Measurements from ENCODE around the gene GALNT10.

GALNT10 gene

DNA sequence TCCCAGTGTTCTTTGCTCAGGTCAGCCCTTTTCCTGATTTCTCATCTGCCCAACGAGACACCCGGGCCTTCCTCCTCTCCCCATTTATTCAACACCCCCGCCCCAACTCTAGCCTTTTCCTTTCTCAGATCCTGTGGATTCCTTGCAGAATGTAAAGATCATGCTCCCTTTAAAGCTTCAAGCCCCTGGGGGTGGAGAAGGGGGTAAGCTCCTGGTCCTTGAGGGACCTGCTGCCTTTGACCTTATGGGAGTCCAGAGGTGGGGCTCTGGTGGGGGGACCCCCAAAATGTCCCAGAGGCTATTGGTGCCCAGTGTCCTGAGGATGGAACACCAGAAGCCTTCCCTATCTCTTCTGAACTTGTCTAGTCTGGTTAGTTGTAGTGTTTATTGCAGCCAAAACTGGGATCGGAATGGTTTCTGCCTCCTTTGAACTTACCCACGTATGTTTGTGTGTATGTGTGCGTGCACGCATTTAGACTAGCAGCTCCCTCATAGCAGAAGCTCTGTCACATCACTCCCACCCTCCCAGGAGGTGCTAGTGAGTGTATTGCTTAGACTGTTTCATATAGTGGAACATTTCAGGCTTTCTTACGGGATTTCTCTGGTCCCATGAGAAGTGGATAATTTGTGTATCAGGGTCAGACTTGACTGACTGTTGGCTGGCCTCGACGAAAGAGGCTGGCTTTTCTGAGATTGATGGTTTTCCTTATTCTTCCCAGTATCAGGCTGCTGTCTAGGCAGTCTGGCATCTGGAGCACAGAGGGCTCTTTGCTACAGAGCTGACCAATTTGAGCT is 1.1 kb downstream of the GALNT10 start:
- Histone ChIP-seq H3K27me3 (ENCODE audit: insufficient read depth, low read length) (peaks cover 9% of the 10 kb centered on the region), H3K9ac (ENCODE audit: low read length) (no peak overlapping the region), H3K4me1 (ENCODE audit: control insufficient read depth in 1 of 2, insufficient read depth in 2 of 2, low read length in 2 of 2) (peaks cover 17 to 21% of the 10 kb centered on the region in 2 experiments), H2BK5ac (ENCODE audit: low read depth, low read length, poor library complexity) (no peak overlapping the region), H3K79me1 (ENCODE audit: low read length) (peaks cover 17% of the 10 kb centered on the region), H4K12ac (ENCODE audit: low read depth, low read length) (no peak overlapping the region), H3K23ac (ENCODE audit: low read length) (no peak overlapping the region), H3K4me3 (ENCODE audit: low read depth, low read length) (peak overlapping the region; percentile 93), H3K36me3 (ENCODE audit: control insufficient read depth in 1 of 2, insufficient read depth in 2 of 2, low read length in 2 of 2) (peaks cover 3 to 7% of the 10 kb centered on the region in 2 experiments), H3K14ac (ENCODE audit: low read length) (no peak overlapping the region), H2AFZ (ENCODE audit: insufficient read depth, low read length, poor library complexity) (no peak overlapping the region), H3K4me2 (ENCODE audit: low read length) (peak overlapping the region; percentile 64), H3K79me2 (ENCODE audit: control insufficient read depth, insufficient read depth, low read length, poor library complexity) (peaks cover 8% of the 10 kb centered on the region), H4K8ac (ENCODE audit: low read depth, low read length) (no peak overlapping the region), H3K4ac (ENCODE audit: low read depth, low read length) (peak overlapping the region; percentile 28), H2AK5ac (ENCODE audit: low read length) (no peak overlapping the region), H3K27ac (ENCODE audit: low read depth, low read length) (no peak overlapping the region), H2BK12ac (ENCODE audit: low read length) (no peak overlapping the region), H3K9me3 (ENCODE audit: insufficient read depth, low read depth, low read length) (no peaks in the 10 kb centered on the region), H2BK120ac (ENCODE audit: insufficient read depth, low read length, poor library complexity) (no peak overlapping the region), H3K18ac (ENCODE audit: low read length) (peak overlapping the region; percentile 19), H4K91ac (ENCODE audit: low read depth, low read length) (peak overlapping the region; percentile 45)
- DNase-seq: no peak
- no CpG with 5 or more reads among the region's 10 CpGs for WGBS (ENCODE audit: extremely low coverage, insufficient coverage, insufficient read length)

- H4K12ac ChIP-seq (ENCODE audit: low read depth, low read length): no peak overlapping the region
- no peak overlapping the region for H3K4ac ChIP-seq (ENCODE audit: low read depth, low read length)
- H2BK5ac ChIP-seq (ENCODE audit: low read depth, low read length, poor library complexity): no peak overlapping the region
- no peak overlapping the region for H4K8ac ChIP-seq (ENCODE audit: low read depth, low read length)
- no peak overlapping the region for H3K9ac ChIP-seq (ENCODE audit: low read length)
- no peaks in the 10 kb centered on the region for H3K9me3 ChIP-seq (ENCODE audit: insufficient read depth, low read depth, low read length)
- peaks cover 28 to 34% of the 10 kb centered on the region in 2 experiments for H3K4me1 ChIP-seq (ENCODE audit: control insufficient read depth in 1 of 2, insufficient read depth in 2 of 2, low read length in 2 of 2)
- no peak overlapping the region for H3K4me3 ChIP-seq (ENCODE audit: low read depth, low read length)
- peaks cover 17% of the 10 kb centered on the region for H3K79me1 ChIP-seq (ENCODE audit: low read length)
- no peak for DNase-seq
- no CpG with 5 or more reads among the region's 3 CpGs for WGBS (ENCODE audit: extremely low coverage, insufficient coverage, insufficient read length)
- H2AFZ ChIP-seq (ENCODE audit: insufficient read depth, low read length, poor library complexity): no peak overlapping the region
- H2BK120ac ChIP-seq (ENCODE audit: insufficient read depth, low read length, poor library complexity): no peak overlapping the region
- no peak overlapping the region for H4K91ac ChIP-seq (ENCODE audit: low read depth, low read length)
- peak overlapping the region; percentile 34 for H3K4me2 ChIP-seq (ENCODE audit: low read length)
- peaks cover 12% of the 10 kb centered on the region for H3K79me2 ChIP-seq (ENCODE audit: control insufficient read depth, insufficient read depth, low read length, poor library complexity)
- no peak overlapping the region for H3K14ac ChIP-seq (ENCODE audit: low read length)
- H2AK5ac ChIP-seq (ENCODE audit: low read length): no peak overlapping the region
- no peak overlapping the region for H3K27ac ChIP-seq (ENCODE audit: low read depth, low read length)
- no peak overlapping the region for H2BK12ac ChIP-seq (ENCODE audit: low read length)
- peaks cover 9% of the 10 kb centered on the region for H3K27me3 ChIP-seq (ENCODE audit: insufficient read depth, low read length)
- H3K36me3 ChIP-seq (ENCODE audit: control insufficient read depth in 1 of 2, insufficient read depth in 2 of 2, low read length in 2 of 2): peaks cover 9 to 17% of the 10 kb centered on the region in 2 experiments
- no peak overlapping the region for H3K23ac ChIP-seq (ENCODE audit: low read length)
- no peak overlapping the region for H3K18ac ChIP-seq (ENCODE audit: low read length)
Observed at GRCh38 chr5:154193283-154193682, 2.8 kb downstream of the GALNT10 start.

- H3K4me1 ChIP-seq (ENCODE audit: control insufficient read depth in 1 of 2, insufficient read depth in 2 of 2, low read length in 2 of 2): peaks cover 32 to 37% of the 10 kb centered on the region in 2 experiments
- H2AFZ ChIP-seq (ENCODE audit: insufficient read depth, low read length, poor library complexity): no peak overlapping the region
- H4K91ac ChIP-seq (ENCODE audit: low read depth, low read length): no peak overlapping the region
- H3K14ac ChIP-seq (ENCODE audit: low read length): no peak overlapping the region
- peaks cover 12% of the 10 kb centered on the region for H3K79me2 ChIP-seq (ENCODE audit: control insufficient read depth, insufficient read depth, low read length, poor library complexity)
- H3K27me3 ChIP-seq (ENCODE audit: insufficient read depth, low read length): peaks cover 9% of the 10 kb centered on the region
- H3K18ac ChIP-seq (ENCODE audit: low read length): no peak overlapping the region
- no peak for DNase-seq
- no peak overlapping the region for H2BK120ac ChIP-seq (ENCODE audit: insufficient read depth, low read length, poor library complexity)
- H3K4me2 ChIP-seq (ENCODE audit: low read length): no peak overlapping the region
- no peak overlapping the region for H3K4ac ChIP-seq (ENCODE audit: low read depth, low read length)
- no CpG with 5 or more reads among the region's 1 CpG for WGBS (ENCODE audit: extremely low coverage, insufficient coverage, insufficient read length)
- H3K36me3 ChIP-seq (ENCODE audit: control insufficient read depth in 1 of 2, insufficient read depth in 2 of 2, low read length in 2 of 2): peaks cover 12 to 20% of the 10 kb centered on the region in 2 experiments
- no peaks in the 10 kb centered on the region for H3K9me3 ChIP-seq (ENCODE audit: insufficient read depth, low read depth, low read length)
- no peak overlapping the region for H3K9ac ChIP-seq (ENCODE audit: low read length)
- no peak overlapping the region for H4K8ac ChIP-seq (ENCODE audit: low read depth, low read length)
- H4K12ac ChIP-seq (ENCODE audit: low read depth, low read length): no peak overlapping the region
- H3K4me3 ChIP-seq (ENCODE audit: low read depth, low read length): no peak overlapping the region
- H3K79me1 ChIP-seq (ENCODE audit: low read length): peaks cover 17% of the 10 kb centered on the region
- H3K23ac ChIP-seq (ENCODE audit: low read length): no peak overlapping the region
- H2BK5ac ChIP-seq (ENCODE audit: low read depth, low read length, poor library complexity): no peak overlapping the region
- H2BK12ac ChIP-seq (ENCODE audit: low read length): no peak overlapping the region
- H2AK5ac ChIP-seq (ENCODE audit: low read length): no peak overlapping the region
- no peak overlapping the region for H3K27ac ChIP-seq (ENCODE audit: low read depth, low read length)
Observed at GRCh38 chr5:154193701-154194121, 3.2 kb downstream of the GALNT10 start.

GRCh38 chr5:154194345-154195329 is 4.1 kb downstream of the GALNT10 start:
- no peak overlapping the region for H2AK5ac ChIP-seq (ENCODE audit: low read length)
- no CpG with 5 or more reads among the region's 8 CpGs for WGBS (ENCODE audit: extremely low coverage, insufficient coverage, insufficient read length)
- H2BK120ac ChIP-seq (ENCODE audit: insufficient read depth, low read length, poor library complexity): no peak overlapping the region

More at GRCh38 chr5:154194345-154195329, 4.1 kb downstream of the GALNT10 start:
- no peak overlapping the region for H3K9ac ChIP-seq (ENCODE audit: low read length)
- no peak overlapping the region for H2AFZ ChIP-seq (ENCODE audit: insufficient read depth, low read length, poor library complexity)
- no peaks in the 10 kb centered on the region for H3K9me3 ChIP-seq (ENCODE audit: insufficient read depth, low read depth, low read length)
- H3K14ac ChIP-seq (ENCODE audit: low read length): no peak overlapping the region
- peaks cover 19 to 28% of the 10 kb centered on the region in 2 experiments for H3K36me3 ChIP-seq (ENCODE audit: control insufficient read depth in 1 of 2, insufficient read depth in 2 of 2, low read length in 2 of 2)
- peaks cover 26 to 31% of the 10 kb centered on the region in 2 experiments for H3K4me1 ChIP-seq (ENCODE audit: control insufficient read depth in 1 of 2, insufficient read depth in 2 of 2, low read length in 2 of 2)
- H3K4me3 ChIP-seq (ENCODE audit: low read depth, low read length): no peak overlapping the region
- no peak overlapping the region for H2BK12ac ChIP-seq (ENCODE audit: low read length)
- peak overlapping the region; percentile 53 for H3K27ac ChIP-seq (ENCODE audit: low read depth, low read length)
- no peak overlapping the region for H4K91ac ChIP-seq (ENCODE audit: low read depth, low read length)
- peaks cover 12% of the 10 kb centered on the region for H3K79me2 ChIP-seq (ENCODE audit: control insufficient read depth, insufficient read depth, low read length, poor library complexity)
- no peak for DNase-seq
- H3K79me1 ChIP-seq (ENCODE audit: low read length): peaks cover 17% of the 10 kb centered on the region
- no peak overlapping the region for H4K8ac ChIP-seq (ENCODE audit: low read depth, low read length)
- H3K4me2 ChIP-seq (ENCODE audit: low read length): peak overlapping the region; percentile 37
- no peak overlapping the region for H4K12ac ChIP-seq (ENCODE audit: low read depth, low read length)
- no peak overlapping the region for H3K18ac ChIP-seq (ENCODE audit: low read length)
- H2BK5ac ChIP-seq (ENCODE audit: low read depth, low read length, poor library complexity): no peak overlapping the region
- no peak overlapping the region for H3K4ac ChIP-seq (ENCODE audit: low read depth, low read length)
- peaks cover under 1% of the 10 kb centered on the region for H3K27me3 ChIP-seq (ENCODE audit: insufficient read depth, low read length)
- no peak overlapping the region for H3K23ac ChIP-seq (ENCODE audit: low read length)
